Measurements from ENCODE around the gene LAMB4. TPM values are rescaled to one million over a fixed set of nuclear protein-coding genes. Genes with fewer than 3 reads are reported as not detected.

LAMB4 gene
- total and polyA plus RNA-seq, 7 experiments from 2014 or later, result 0.17 TPM; not detected in 6

DNA sequence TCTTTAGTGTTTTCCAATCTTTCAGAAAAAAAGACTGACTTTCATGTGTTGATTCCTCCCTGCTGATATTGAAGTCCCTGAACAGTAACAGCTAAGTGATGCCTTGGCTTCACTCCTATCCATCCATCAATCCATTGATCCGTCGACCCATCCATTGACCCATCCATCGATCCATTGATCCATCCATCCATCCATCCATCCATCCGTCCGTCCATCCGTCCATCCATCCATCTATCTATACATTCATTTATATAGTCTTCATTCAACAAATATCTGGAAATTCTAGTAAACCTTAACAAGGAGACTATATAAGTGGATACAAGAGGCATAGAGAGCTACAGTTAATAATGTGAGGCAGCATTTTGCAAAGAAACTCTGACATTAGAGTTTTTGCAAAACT is 105.6 kb downstream of the LAMB4 start:
- no peaks in the 10 kb centered on the region for H3K9me3 ChIP-seq (ENCODE audit: control insufficient read depth in 2 of 3, low read length in 3 of 3)
- no peak for DNase-seq
- CTCF ChIA-PET, result no interaction called here
- no peak overlapping the region for H3K27ac ChIP-seq (ENCODE audit: low read depth, low read length)
- Mint-ChIP-seq H3K4me3 (no peak overlapping the region), H3K36me3 (no peaks in the 10 kb centered on the region), H3K9me3 (no peaks in the 10 kb centered on the region), H3K27me3 (peaks cover 0 to 29% (median 16%) of the 10 kb centered on the region in 5 donors), H3K4me1 (no peaks in the 10 kb centered on the region), H3K27ac (no peak overlapping the region)
- no peaks in the 10 kb centered on the region for H3K27me3 ChIP-seq (ENCODE audit: control insufficient read depth in 2 of 2, insufficient read depth in 2 of 2, low read length in 2 of 2)
- POLR2A ChIA-PET, result no interaction called here
- H3K4me3 ChIP-seq (ENCODE audit: low read length), result no peak overlapping the region
- intact Hi-C loops (cut with micrococcal nuclease), result no loop called here
- H3K36me3 ChIP-seq (ENCODE audit: control insufficient read depth in 2 of 3, insufficient read depth in 3 of 3, low read length in 3 of 3), result no peaks in the 10 kb centered on the region
- ATAC-seq, result no peak
- no peaks in the 10 kb centered on the region for H3K4me1 ChIP-seq (ENCODE audit: control insufficient read depth in 2 of 2, insufficient read depth in 2 of 2, low read length in 2 of 2)

- H3K27me3 Mint-ChIP-seq, result peaks cover 0 to 34% (median 12%) of the 10 kb centered on the region in 5 donors
- H3K36me3 Mint-ChIP-seq, result no peaks in the 10 kb centered on the region
- no peak overlapping the region for H3K27ac Mint-ChIP-seq
- no peak overlapping the region for H3K4me3 Mint-ChIP-seq
- H3K27me3 ChIP-seq (ENCODE audit: control insufficient read depth in 2 of 2, insufficient read depth in 2 of 2, low read length in 2 of 2), result no peaks in the 10 kb centered on the region
- intact Hi-C loops (cut with micrococcal nuclease), result no loop called here
- no peak for ATAC-seq
- no peak overlapping the region for H3K4me3 ChIP-seq (ENCODE audit: low read length)
- no peaks in the 10 kb centered on the region for H3K36me3 ChIP-seq (ENCODE audit: control insufficient read depth in 2 of 3, insufficient read depth in 3 of 3, low read length in 3 of 3)
- CTCF ChIA-PET, result no interaction called here
- H3K9me3 Mint-ChIP-seq, result no peaks in the 10 kb centered on the region
- POLR2A ChIA-PET, result no interaction called here
- H3K4me1 ChIP-seq (ENCODE audit: control insufficient read depth in 2 of 2, insufficient read depth in 2 of 2, low read length in 2 of 2), result no peaks in the 10 kb centered on the region
- no peaks in the 10 kb centered on the region for H3K9me3 ChIP-seq (ENCODE audit: control insufficient read depth in 2 of 3, low read length in 3 of 3)
- no peak for DNase-seq
- H3K4me1 Mint-ChIP-seq, result peaks cover 0 to 6% (median 0%) of the 10 kb centered on the region in 7 donors
- H3K27ac ChIP-seq (ENCODE audit: low read depth, low read length), result no peak overlapping the region
Measured at GRCh38 chr7:108020585-108020984, 109.6 kb downstream of the LAMB4 start.

- DNase-seq (no peak), ATAC-seq (no peak)
- Histone ChIP-seq H3K9me3 (ENCODE audit: control insufficient read depth in 2 of 3, low read length in 3 of 3) (no peaks in the 10 kb centered on the region), H3K27me3 (ENCODE audit: control insufficient read depth in 2 of 2, insufficient read depth in 2 of 2, low read length in 2 of 2) (no peaks in the 10 kb centered on the region), H3K27ac (ENCODE audit: low read depth, low read length) (no peak overlapping the region), H3K4me3 (ENCODE audit: low read length) (no peak overlapping the region), H3K4me1 (ENCODE audit: control insufficient read depth in 2 of 2, insufficient read depth in 2 of 2, low read length in 2 of 2) (no peaks in the 10 kb centered on the region), H3K36me3 (ENCODE audit: control insufficient read depth in 2 of 3, insufficient read depth in 3 of 3, low read length in 3 of 3) (no peaks in the 10 kb centered on the region)
- Mint-ChIP-seq H3K27me3 (peaks cover 0 to 23% (median 10%) of the 10 kb centered on the region in 5 donors), H3K36me3 (no peaks in the 10 kb centered on the region), H3K27ac (no peak overlapping the region), H3K9me3 (no peaks in the 10 kb centered on the region), H3K4me1 (peaks cover 0 to 6% (median 0%) of the 10 kb centered on the region in 7 donors), H3K4me3 (no peak overlapping the region)
- POLR2A ChIA-PET, result interaction anchor here (0.6 kb wide), 1 partner anchor 23 kb away, joined by 3 read pairs; no protein-coding TSS in a partner anchor
- CTCF ChIA-PET, result no interaction called here
- intact Hi-C loops (cut with micrococcal nuclease), result loop anchor here in 1 of 2 donors (10.0 kb wide), 1 partner anchor 126 kb away; no protein-coding TSS in a partner anchor
Measured at GRCh38 chr7:108018668-108019067, 111.5 kb downstream of the LAMB4 start.

DNA sequence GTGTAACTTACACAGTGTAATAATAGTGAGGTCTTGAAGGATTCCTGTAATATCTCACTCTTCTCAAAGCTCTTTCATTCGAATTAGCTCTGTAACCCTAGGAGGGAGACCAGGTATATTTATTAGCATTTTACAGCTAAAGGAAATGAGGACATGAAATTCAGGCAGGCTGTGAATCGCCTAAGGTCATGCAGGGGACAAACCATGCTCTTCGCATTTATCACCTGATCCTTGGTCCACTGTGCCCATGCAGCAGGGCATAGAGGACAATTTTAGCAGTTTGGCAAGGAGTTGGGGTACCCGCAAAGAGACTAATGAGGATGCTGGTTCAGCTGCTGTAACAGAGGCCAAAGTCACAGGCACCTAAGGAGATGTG is 112.4 kb downstream of the LAMB4 start:
- peaks cover 3 to 19% (median 14%) of the 10 kb centered on the region in 5 donors for H3K27me3 Mint-ChIP-seq
- no peaks in the 10 kb centered on the region for H3K9me3 Mint-ChIP-seq
- intact Hi-C loops (cut with micrococcal nuclease), result loop anchor here in 1 of 2 donors (10.0 kb wide), 1 partner anchor 127 kb away; no protein-coding TSS in a partner anchor
- H3K27ac Mint-ChIP-seq, result no peak overlapping the region
- POLR2A ChIA-PET, result no interaction called here
- CTCF ChIA-PET, result no interaction called here
- H3K4me3 ChIP-seq (ENCODE audit: low read length), result no peak overlapping the region
- no peaks in the 10 kb centered on the region for H3K9me3 ChIP-seq (ENCODE audit: control insufficient read depth in 2 of 3, low read length in 3 of 3)
- no peaks in the 10 kb centered on the region for H3K36me3 ChIP-seq (ENCODE audit: control insufficient read depth in 2 of 3, insufficient read depth in 3 of 3, low read length in 3 of 3)
- H3K36me3 Mint-ChIP-seq, result no peaks in the 10 kb centered on the region
- no peak overlapping the region for H3K27ac ChIP-seq (ENCODE audit: low read depth, low read length)
- ATAC-seq (no peak), DNase-seq (no peak)
- H3K4me1 ChIP-seq (ENCODE audit: control insufficient read depth in 2 of 2, insufficient read depth in 2 of 2, low read length in 2 of 2), result no peaks in the 10 kb centered on the region
- no peak overlapping the region for H3K4me3 Mint-ChIP-seq
- peaks cover 0 to 6% (median 0%) of the 10 kb centered on the region in 7 donors for H3K4me1 Mint-ChIP-seq
- no peaks in the 10 kb centered on the region for H3K27me3 ChIP-seq (ENCODE audit: control insufficient read depth in 2 of 2, insufficient read depth in 2 of 2, low read length in 2 of 2)

DNA sequence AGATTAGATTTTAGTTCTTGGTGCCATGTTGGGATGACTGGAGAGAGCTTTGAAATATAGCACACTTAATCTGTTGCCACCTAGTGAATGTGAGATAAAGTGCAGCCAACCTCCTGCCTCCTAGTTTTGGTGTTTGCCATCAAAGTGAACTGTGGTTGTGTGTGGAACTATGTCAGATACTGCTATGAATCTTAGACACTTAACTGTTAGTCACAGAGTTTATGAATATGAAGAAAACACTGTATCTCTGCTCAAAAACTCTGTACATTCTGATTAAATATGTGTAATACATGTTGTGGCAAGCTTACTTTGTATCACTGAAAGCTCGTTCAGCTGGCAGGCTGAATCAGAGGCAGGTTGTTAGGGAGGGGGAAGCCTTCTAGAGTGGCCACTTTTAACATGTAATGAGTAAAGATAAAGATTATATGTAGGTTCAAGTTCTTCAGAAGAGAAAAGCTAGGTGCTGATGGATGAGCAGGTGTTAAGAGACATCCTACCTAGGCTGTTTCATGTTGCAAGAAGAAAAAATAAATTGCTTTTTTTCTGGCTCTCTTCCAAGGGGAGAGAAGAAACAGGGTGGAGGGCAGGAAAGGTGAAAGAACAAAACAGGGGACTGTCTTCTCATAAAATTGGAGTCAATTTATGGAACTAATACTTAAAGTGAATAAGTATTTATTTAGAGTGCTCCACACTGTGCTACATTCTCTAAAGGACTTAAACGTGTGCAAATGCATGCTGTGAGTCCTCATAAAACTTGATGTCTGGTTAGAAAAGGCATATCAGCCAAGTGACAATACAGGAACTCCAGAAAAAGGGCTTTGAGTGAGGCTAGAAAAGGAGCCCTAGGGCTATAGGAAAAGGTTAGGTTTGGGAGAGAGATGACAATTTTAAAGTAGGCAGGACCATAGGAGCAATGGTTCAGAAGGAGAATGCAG is 113.1 kb downstream of the LAMB4 start:
- peaks cover 0 to 6% (median 0%) of the 10 kb centered on the region in 7 donors for H3K4me1 Mint-ChIP-seq
- no peaks in the 10 kb centered on the region for H3K27me3 ChIP-seq (ENCODE audit: control insufficient read depth in 2 of 2, insufficient read depth in 2 of 2, low read length in 2 of 2)
- ChIA-PET POLR2A (no interaction called here), CTCF (no interaction called here)
- H3K27ac Mint-ChIP-seq, result no peak overlapping the region
- H3K4me3 Mint-ChIP-seq, result no peak overlapping the region
- H3K36me3 ChIP-seq (ENCODE audit: control insufficient read depth in 2 of 3, insufficient read depth in 3 of 3, low read length in 3 of 3), result no peaks in the 10 kb centered on the region
- no peaks in the 10 kb centered on the region for H3K36me3 Mint-ChIP-seq
- no peaks in the 10 kb centered on the region for H3K4me1 ChIP-seq (ENCODE audit: control insufficient read depth in 2 of 2, insufficient read depth in 2 of 2, low read length in 2 of 2)
- intact Hi-C loops (cut with micrococcal nuclease), result loop anchor here in 1 of 2 donors (10.0 kb wide), 1 partner anchor 128 kb away; no protein-coding TSS in a partner anchor
- no peak overlapping the region for H3K27ac ChIP-seq (ENCODE audit: low read depth, low read length)
- DNase-seq, result no peak
- H3K9me3 Mint-ChIP-seq, result no peaks in the 10 kb centered on the region
- no peak for ATAC-seq
- peaks cover 5 to 18% (median 17%) of the 10 kb centered on the region in 5 donors for H3K27me3 Mint-ChIP-seq
- H3K4me3 ChIP-seq (ENCODE audit: low read length), result no peak overlapping the region
- no peaks in the 10 kb centered on the region for H3K9me3 ChIP-seq (ENCODE audit: control insufficient read depth in 2 of 3, low read length in 3 of 3)

DNA sequence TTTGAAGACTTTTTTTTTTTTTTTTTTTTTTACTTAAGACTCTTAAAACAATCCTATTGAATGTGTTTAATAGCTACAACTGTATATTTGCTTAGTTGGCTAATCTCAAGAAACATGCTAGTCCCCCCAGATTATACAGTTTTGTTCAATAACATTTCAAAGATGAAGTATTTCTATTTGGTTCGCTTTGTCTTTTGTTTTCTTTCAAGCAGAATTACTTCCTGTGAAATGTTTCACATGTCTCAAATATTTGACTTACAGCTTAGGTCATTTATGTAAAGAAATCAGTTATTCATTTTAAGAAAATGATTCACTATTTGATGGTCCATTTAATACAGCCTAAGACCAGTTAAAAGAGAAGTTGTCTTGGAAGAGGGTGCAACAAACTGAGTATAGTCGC is 114.4 kb downstream of the LAMB4 start:
- Mint-ChIP-seq H3K4me3 (no peak overlapping the region), H3K27ac (no peak overlapping the region), H3K36me3 (no peaks in the 10 kb centered on the region), H3K27me3 (peaks cover 5 to 17% (median 14%) of the 10 kb centered on the region in 5 donors), H3K9me3 (no peaks in the 10 kb centered on the region), H3K4me1 (peaks cover 0 to 6% (median 0%) of the 10 kb centered on the region in 7 donors)
- H3K4me3 ChIP-seq (ENCODE audit: low read length), result no peak overlapping the region
- no peak for DNase-seq
- intact Hi-C loops (cut with micrococcal nuclease), result loop anchor here in 1 of 2 donors (10.0 kb wide), 1 partner anchor 129 kb away; no protein-coding TSS in a partner anchor
- CTCF ChIA-PET, result interaction anchor here (0.6 kb wide), 1 partner anchor 130 kb away, joined by 5 read pairs; no protein-coding TSS in a partner anchor
- no peaks in the 10 kb centered on the region for H3K36me3 ChIP-seq (ENCODE audit: control insufficient read depth in 2 of 3, insufficient read depth in 3 of 3, low read length in 3 of 3)
- H3K27me3 ChIP-seq (ENCODE audit: control insufficient read depth in 2 of 2, insufficient read depth in 2 of 2, low read length in 2 of 2), result no peaks in the 10 kb centered on the region
- POLR2A ChIA-PET, result no interaction called here
- H3K27ac ChIP-seq (ENCODE audit: low read depth, low read length), result no peak overlapping the region
- ATAC-seq, result no peak
- H3K4me1 ChIP-seq (ENCODE audit: control insufficient read depth in 2 of 2, insufficient read depth in 2 of 2, low read length in 2 of 2), result no peaks in the 10 kb centered on the region
- H3K9me3 ChIP-seq (ENCODE audit: control insufficient read depth in 2 of 3, low read length in 3 of 3), result no peaks in the 10 kb centered on the region
